Activated CD8-positive, alpha-beta memory T cell treated with anti-CD3 and anti-CD28 coated beads, Interleukin-2, amount 50 U/mL, for 48 hours (primary cell): ENCODE data around the gene SMIM5.

ENCODE experiments used
- DNase-seq: peaks from one replicate; pipeline ENCODE4 v3.0.0-alpha.2; 2020

The SMIM5 gene

DNA sequence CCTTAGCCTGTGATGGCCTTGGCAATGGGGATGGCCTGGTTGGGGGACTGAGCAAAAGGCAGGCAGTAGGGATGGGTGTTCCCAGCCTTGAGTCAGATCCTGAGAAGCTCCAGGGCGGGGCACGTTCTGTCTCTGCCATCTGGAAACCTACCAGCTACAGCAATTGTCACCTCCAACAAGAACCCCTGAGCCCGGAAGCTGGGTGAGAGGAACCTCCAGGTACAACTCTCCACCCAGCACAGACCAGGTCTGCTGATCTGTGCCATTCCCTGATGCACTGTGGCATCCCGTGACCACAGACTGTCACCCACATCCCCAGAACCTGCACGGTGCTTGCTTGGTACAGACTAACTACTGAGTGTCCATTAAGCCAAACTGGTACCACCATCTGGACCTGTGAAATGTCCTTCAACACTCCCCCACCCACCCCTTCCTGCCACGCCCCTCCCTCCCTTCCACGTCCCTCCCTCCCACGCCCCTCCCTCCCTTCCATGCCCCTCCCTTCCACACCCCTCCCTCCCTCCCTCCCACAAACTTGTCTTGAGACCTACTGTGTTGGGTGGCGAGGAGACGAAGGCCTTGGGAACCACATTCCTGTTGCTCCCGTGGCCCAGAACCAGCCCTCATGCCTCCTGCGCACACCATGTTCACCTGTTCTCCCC, 29.1 kb upstream of the SMIM5 start:
- no peak for DNase-seq

DNA sequence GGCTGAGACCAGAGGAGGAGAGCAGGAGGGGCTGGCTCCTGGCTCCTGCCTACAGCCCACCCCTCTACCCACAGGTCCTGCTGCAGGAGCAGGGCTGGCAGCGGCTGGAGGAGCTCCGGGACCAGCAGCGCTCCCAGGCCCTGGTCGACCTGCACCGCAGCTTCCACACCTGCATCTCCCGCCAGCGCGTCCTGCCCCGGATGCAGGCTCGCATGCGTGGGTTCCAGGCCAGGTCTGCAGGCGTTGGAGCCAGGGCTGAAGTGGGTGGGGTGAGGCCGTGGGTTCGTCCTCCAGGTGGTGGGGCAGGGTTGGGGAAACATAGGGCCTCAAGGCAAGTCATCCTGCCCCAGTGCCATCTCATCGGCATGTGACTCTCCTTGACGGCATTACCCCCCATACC, 27.4 kb upstream of the SMIM5 start:
- DNase-seq = no peak

DNA sequence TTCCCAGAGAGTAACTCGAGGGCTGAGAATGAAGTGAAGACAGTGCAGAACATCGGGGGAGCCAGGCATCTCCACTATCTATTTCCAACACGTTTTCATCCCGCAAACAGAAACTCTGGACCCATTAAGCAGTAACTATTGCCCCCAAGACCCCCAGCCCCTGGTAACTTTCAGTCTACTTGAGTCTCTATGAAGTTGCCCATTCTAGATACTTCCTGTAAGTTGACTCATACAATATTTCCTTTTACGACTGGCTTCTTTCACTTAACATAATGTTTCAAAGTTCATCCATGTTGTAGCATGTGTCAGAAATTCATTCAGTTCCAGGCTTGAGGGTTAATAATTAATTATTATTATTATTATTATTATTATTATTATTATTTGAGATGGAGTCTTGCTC, 26.1 kb upstream of the SMIM5 start:
- DNase-seq = no peak

DNA sequence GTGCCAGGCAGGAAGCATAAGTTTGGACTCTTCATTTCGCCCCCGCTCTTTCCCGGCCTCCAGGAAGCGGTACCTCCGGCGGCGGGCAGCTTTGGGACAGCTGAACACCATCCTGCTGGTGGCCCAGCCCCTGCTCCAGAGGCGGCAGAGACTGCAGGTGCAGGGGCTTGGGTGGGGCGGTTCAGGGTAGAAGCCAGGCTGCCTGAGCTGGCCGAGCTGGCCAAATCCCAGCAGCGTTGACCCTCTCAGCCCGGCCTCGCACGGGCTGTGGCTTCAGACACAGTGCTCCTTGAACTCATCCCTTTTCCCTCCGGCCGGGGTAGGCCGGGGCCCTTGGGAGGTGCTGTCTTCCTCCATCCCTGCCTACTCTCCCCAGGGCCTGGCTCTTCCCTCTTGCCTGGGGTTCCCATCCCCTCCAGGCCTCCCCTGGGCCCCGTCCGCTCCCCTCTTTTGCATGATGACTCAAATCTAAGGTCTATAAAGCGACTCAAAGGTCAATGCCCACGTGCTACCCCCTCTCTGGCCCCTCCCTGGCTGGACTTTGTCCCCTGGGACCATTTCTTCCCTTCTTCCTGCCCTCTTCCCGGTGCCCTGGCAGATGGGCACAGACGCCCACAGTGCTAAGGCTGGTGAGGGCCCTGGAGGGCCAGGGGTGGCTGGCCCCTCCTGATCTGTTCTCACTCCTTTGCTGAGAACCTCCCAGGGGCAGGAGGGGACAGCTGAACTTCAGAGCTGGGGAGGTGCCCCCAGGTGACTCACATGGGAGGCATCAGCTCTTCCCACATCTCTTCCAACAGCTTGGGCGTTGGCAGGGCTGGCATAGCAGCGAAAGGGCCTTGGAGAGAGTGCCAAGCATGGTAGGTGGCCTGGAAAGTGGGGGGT, 22.9 kb upstream of the SMIM5 start:
- DNase-seq = no peak

DNA sequence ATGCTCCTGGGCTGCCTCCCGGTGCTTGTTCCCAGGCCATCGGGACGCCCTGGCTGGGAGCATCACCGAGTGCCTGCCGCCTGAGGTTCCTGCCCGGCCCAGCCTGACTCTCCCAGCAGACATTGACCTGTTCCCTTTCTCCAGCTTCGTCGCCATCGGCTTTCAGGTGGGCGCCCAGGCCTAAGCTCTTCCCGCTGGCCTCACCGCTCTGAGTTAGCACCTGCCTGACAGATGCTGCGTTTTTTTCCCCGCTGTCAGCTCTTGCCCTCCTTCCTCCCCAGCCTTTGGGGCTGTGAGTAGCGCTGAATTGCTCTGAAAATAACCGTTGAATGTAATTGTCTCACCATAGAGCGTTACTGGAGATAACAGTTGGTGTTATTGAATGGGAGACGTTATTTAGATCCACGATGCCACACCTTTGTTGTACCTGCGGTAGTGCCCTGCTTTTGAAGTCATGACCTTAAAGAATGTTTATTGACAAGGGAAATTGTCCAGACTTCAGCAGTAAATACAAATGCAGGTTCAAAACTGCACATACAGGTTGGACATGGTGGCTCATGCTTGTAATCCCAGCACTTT, 21.3 kb upstream of the SMIM5 start:
- DNase-seq = no peak

DNA sequence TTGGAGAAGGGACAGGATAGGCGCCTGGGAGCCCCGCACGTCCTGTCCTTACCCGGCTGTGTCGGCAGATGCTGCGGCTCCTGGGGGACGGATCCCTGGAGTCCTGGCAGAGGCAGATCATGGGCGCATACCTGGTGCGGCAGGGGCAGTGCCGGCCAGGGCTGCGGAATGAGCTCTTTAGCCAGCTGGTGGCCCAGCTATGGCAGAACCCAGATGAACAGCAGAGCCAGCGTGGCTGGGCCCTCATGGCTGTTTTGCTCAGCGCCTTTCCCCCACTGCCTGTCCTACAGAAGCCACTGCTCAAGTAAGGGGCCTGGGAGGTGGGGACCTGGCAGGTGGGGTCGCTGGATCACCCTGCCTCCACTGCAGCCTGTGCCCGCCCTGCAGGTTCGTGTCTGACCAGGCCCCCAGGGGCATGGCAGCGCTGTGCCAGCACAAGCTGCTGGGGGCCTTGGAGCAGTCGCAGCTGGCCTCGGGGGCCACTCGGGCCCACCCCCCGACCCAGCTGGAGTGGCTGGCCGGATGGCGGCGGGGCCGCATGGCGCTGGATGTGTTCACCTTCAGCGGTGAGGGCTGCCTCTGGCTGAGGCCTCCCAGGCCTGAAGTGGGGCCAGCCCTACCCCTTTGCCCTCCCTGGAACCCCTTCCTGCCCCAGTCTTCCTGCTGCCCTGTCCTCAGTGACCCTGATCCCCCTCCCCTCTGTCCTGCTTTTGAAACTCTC, 20.2 kb upstream of the SMIM5 start:
- DNase-seq = no peak

DNA sequence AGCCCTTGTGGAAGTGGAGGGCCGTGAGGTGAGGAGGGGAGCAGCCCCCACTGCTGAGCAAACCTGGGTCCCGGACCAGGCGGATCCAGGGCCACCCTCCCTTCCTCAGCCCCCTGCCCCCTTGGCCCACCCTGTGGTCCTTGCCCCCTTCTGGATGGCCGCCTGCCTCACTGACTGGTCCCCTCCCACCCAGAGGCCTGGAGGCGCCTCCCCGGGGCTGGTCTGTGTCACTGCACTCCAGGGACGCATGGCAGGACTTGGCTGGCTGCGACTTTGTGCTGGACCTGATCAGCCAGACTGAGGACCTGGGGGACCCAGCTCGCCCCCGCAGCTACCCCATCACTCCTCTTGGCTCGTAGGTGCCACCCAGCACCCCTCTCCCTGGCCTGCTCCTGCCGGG, 19.2 kb upstream of the SMIM5 start:
- no peak for DNase-seq

DNA sequence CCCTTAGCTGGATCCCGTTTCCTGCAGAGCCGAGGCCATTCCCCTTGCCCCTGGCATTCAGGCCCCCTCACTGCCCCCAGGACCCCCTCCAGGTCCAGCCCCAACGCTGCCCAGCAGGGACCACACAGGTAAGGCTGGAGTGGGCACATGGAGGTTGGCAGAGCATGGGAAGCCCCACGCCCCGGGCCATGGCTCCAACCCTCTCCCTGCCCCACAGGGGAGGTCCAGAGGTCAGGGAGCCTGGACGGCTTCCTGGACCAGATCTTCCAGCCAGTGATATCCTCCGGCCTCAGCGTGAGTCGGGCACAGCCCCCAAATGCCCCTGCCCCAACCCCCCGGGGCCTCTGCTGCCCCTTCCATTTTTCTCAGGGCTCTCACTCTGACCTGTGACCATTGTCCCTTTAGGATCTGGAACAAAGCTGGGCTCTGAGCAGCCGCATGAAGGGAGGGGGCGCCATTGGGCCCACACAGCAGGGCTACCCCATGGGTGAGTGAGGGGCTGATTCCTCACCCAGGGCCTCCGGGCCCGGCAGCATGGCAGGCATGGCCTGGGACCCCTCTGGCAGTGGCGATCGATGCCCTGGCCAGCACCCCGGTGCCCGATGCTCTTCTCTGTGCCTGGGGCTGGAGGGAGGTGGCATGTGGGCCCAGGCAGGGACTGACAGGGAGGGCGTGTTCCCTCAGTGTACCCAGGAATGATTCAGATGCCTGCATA, 18.5 kb upstream of the SMIM5 start:
- DNase-seq = no peak

DNA sequence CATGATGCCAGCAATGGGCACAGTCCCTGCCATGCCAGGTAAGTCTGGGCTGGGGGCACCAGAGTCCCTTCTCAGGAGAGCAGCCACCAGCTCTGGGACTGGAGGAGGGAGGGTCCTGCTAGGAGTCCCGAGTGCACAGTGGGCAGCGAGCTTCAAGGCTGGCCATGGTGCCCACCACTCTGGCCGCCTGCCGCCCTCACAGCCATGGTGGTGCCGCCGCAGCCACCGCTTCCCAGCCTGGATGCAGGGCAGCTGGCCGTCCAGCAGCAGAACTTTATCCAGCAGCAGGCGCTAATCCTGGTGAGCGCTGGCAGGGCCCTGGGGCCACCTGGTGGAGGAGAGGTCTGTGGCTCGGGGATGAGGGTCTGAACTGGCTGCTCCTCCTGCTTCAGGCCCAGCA, 17.9 kb upstream of the SMIM5 start:
- DNase-seq = no peak

DNA sequence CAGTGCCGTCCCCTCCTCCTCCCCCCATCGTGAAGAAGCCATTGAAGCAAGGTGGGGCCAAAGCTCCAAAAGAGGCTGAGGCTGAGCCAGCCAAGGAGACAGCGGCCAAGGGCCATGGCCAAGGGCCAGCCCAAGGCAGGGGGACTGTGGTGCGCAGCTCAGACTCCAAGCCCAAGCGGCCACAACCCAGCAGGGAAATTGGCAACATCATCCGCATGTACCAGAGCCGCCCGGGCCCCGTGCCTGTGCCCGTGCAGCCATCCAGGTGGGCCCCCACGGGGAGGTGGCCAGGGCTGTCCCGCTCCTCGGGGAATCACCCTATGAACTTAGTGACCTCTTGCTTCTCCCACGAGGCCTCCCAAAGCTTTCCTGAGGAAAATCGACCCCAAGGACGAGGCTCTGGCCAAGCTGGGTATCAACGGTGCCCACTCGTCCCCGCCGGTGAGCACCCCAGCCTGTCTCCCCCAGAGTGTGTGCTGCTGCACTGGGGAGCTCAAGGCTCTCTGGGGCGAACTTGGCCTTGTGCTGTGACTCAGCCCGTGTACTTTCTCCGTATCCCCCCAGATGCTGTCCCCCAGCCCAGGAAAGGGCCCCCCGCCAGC, 16.6 kb upstream of the SMIM5 start:
- DNase-seq = no peak

DNA sequence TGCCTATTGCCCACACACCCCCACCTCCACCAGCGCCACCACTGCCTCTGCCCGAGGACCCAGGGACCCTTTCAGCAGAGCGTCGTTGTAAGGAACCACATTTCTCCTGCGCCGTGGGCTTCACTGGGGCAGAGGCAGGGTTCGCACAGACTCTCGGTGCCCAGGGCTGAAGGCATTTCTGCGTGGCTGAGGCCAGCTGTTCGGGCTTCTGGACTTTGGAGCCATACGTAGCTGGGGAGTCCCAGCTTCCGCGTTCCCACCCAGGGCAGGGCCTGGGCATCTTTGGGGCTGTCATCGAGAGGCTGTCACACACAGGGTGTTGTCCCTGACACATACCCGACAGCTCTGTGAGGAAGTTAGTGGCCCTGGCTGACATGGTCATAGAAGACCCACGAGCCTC, 16.0 kb upstream of the SMIM5 start:
- DNase-seq = no peak

DNA sequence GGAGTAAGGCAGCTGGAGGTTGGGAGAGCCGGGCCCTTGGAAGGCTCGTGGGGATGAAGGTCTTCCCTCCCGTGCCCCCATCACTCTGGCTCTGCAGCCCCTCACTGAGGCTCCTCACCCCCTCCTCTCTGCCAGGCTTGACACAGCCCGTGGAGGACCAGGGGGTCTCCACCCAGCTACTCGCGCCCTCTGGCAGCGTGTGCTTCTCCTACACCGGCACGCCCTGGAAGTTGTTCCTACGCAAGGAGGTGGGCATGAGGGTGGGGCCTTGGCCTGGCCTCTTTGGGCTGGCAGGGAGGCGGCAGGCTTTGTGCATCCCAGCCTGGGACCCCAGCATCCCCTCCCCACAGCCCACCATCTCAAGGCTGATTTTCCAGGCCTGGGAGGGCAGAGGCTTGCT, 15.6 kb upstream of the SMIM5 start:
- DNase-seq = no peak

DNA sequence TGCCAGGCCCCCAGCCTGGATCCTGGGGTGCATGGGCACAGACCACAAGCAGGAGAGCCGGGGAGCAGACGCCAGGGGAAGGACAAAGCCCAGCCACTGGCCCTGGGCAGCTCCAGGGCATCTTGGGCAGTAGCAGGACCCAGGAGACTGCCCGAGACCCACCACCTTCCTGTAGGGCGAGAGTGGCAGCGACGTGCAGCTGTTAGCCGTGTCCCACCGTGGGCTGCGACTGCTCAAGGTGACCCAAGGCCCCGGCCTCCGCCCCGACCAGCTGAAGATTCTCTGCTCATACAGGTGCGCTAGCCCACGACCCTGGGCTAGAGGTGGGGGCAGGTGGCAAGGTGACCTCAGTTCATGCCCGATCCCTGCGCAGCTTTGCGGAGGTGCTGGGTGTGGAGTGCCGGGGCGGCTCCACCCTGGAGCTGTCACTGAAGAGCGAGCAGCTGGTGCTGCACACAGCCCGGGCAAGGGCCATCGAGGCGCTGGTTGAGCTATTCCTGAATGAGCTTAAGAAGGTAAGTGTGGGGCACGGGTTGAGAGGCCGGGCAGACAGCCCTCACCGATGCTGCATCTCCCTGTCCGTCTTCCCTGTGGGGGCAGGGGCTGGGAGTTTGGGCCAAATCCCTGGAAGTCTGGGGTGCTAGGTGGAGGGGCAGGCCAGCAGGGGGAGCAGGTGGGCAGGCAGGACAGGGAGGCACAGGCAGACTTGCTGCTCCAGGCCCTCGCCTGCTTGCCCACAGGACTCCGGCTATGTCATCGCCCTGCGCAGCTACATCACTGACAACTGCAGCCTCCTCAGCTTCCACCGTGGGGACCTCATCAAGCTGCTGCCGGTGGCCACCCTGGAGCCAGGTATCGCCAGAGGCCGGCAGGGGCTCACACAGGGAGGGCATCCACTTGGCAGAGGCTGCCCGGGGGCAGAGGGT, 13.5 kb upstream of the SMIM5 start:
- no peak for DNase-seq

DNA sequence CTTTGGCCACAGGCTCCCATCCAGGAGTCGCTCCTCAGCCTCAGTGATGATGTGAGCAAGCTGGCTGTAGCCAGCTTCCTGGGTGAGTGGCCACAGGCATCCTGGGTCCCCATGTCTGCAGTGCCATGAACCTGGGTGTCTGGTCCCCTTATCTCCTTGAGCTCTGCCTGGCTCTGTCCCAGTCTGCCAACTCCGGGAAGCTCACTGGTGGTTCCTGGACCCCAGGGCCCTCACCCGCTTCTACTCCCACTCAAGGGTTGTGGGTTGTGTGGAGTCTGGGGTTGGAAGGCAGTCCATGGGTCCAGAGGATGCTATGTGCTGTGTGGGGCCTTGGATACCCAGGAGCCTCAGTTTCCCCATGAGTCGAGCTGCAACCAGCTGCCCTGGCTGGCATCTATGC, 11.7 kb upstream of the SMIM5 start:
- no peak for DNase-seq

DNA sequence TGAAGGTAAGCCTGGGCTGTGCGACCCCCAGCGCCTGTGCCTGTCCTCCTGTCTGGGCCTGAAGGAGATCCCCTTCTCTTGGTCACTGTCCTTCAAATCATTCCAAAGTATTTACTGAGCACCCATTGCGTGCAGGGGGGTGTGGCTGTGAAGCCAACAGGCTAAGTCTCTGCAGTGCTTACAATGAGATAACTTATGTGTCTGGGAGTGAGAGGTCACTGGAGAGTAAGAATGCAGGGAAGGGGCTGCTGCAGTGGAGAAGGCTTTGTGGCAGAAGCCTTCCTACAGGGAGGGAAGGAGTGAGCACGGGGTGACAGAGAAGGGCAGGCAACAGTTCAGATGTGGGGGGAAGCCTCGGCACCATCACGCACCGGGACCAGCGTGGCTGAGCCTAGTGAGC, 11.2 kb upstream of the SMIM5 start:
- no peak for DNase-seq

DNA sequence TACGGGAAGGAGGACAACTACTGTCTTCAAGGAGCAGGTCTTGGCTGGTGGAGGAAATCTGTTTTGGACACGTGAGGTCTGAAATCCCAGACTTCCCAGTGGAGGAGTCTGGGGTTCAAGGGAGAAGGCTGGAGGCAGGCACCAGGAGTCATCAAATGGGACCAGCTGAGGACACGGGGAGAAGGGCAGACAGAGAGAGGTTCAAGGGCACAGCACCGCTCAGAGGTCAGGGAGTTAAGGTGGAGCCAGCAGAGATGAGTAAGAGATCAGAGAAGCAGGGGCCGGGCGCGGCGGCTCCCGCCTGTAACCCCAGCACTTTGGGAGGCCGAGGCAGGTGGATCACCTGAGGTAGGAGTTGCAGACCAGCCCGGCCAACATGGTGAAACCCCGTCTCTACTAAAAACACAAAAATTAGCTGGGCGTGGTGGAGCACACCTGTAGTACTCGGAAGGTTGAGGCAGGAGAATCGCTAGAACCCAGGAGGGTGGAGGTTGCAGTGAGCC, 10.4 kb upstream of the SMIM5 start:
- DNase-seq = no peak

DNA sequence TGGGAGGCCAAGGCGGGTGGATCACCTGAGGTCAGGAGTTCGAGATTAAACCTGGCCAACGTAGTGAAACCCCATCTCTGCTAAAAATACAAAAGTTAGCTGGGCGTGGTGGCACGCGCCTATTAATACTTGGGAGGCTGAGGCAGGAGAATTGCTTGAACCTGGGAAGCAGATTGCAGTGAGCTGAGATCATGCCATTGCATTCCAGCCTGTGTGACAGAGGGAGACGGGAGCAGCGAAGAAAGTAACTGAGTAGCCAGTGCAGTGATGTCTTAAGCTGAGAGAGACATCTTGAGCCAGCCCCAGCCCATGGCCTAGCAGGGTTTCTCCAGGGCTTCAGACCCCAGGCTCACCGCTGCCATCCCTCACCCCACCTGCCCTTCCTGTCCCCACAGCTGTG, 9.8 kb upstream of the SMIM5 start:
- DNase-seq = no peak

DNA sequence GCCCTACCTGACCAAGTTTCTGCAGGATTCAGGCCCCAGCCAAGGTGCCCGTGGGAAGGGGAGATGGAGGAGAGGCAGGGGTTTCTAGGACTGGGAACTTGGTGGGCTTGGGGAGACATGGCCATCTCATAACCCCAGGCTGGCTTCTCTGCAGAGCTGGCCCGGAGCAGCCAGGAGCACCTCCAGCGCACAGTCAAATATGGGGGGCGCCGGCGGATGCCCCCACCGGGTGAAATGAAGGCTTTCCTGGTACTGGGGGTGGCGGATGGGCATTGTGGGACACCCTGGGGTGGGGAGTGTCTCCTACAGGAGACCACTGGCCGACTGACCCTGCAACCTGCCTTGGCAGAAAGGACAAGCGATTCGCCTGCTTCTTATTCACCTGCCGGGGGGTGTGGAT, 9.2 kb upstream of the SMIM5 start:
- no peak for DNase-seq

DNA sequence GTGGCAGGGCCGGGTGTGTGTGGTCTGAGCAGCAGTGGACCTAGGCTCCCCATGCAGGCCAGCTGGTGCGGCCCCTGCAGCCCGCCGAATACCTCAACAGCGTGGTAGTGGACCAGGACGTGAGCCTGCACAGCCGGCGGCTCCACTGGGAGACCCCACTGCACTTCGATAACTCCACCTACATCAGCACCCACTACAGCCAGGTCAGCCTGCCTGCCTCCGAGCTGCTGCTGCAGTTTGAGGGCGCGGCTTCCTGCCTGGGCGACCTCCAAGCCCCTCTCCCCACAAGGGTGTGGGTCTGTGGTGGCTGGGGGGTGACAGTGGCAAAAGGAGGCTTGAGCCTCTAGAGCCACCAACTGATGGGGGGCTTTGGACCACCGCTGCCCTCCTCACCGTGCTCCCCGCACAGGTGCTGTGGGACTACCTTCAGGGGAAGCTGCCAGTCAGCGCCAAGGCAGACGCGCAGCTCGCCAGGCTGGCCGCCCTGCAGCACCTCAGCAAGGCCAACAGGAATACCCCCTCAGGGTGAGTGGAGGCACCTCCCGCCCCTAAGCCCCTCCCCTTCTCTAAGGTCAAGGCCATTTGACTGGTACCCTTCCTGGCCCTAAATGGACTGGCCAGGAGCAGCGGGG, 8.4 kb upstream of the SMIM5 start:
- no peak for DNase-seq

DNA sequence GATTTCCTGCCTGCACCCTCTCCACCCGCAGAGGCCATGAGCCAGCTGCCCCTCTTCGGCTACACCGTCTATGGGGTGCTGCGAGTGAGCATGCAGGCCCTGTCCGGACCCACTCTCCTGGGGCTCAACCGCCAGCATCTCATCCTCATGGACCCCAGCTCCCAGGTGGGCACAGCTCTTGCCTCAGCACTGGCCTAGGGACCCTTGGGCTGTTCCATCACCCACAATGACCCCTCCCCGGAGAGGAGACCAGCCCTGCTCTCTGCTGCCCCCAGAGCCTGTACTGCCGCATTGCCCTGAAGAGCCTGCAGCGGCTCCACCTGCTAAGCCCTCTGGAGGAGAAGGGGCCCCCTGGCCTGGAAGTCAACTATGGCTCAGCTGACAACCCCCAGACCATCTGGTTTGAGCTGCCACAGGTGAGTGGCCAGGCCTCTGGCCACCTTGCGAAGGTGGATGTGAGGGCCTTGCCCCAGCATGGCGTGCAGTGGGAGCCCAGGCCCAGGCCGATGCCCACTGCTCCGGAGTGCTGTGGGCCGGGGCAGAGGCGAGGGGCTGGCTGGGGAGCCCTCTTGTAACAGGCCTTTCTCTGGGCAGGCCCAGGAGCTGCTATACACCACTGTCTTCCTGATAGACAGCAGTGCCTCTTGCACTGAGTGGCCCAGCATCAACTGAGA, 7.3 kb upstream of the SMIM5 start:
- DNase-seq = peak; percentile 64
